Kidney epithelial cell (primary cell): ENCODE results near the gene GRAMD2B. TPM values are rescaled to one million over a fixed set of nuclear protein-coding genes. Genes with fewer than 3 reads are reported as not detected.
"Not testable (repeated sequence)": the region's sequence is repeated elsewhere in the genome, so short reads cannot be mapped to it uniquely, and the experiment has no call there.

Source experiments
- DNase-seq: peaks from one replicate; pipeline ENCODE4 v3.0.0-alpha.2; 2010; ENCODE audit warnings: low read depth
- H3K27me3 ChIP-seq: 2 replicates; pipeline ENCODE4 v1.6.0; 2011; ENCODE audit warnings: low read length; ENCODE audit not compliant: control insufficient read depth, insufficient read depth
- H3K36me3 ChIP-seq: 2 replicates; pipeline ENCODE4 v1.5.1; 2011; ENCODE audit warnings: low read length; ENCODE audit not compliant: control insufficient read depth, insufficient read depth
- H3K4me3 ChIP-seq: 2 replicates; pipeline ENCODE4 v1.5.1; 2011; ENCODE audit warnings: low read depth, mild to moderate bottlenecking, control low read depth, low read length
- CTCF ChIP-seq: IDR thresholded peaks from 2 replicates; pipeline ENCODE4 v1.5.1; 2011; ENCODE audit warnings: mild to moderate bottlenecking, moderate library complexity, low read length, control low read depth, inconsistent platforms; ENCODE audit not compliant: insufficient read depth, poor library complexity, severe bottlenecking
- total RNA-seq: library from RNA; depleted of rRNA; stranded (reverse); fragments of >200 nt; gene quantifications from 2 replicates; pipeline ENCODE4 v1.2.3, GENCODE V29; 2015

The GRAMD2B gene
- total RNA-seq = 36.9 and 44.2 TPM in 2 replicates

- TF ChIP-seq CTCF = no peak
- H3K36me3 ChIP-seq = no peaks in the 10 kb centered on the region
- DNase-seq = peak; percentile 65
- H3K27me3 ChIP-seq = no peaks in the 10 kb centered on the region
- peak within 1 kb of the TSS; percentile 57 for H3K4me3 ChIP-seq
Measured at GRCh38 chr5:126422994-126423788, at the start of gene GRAMD2B. TSS of gene GRAMD2B (plus strand) at chr5:126423409. CDS start at chr5:126423607, 198 bp downstream.

- Histone ChIP-seq H3K36me3 (no peaks in the 10 kb centered on the region), H3K27me3 (no peaks in the 10 kb centered on the region), H3K4me3 (no peak overlapping the region)
- no peak for TF ChIP-seq CTCF
- DNase-seq = no peak
Measured at GRCh38 chr5:126374109-126374416, 49.1 kb upstream of the GRAMD2B start.

- no peaks in the 10 kb centered on the region for H3K36me3 ChIP-seq
- H3K4me3 ChIP-seq = no peak overlapping the region
- no peak for DNase-seq
- no peaks in the 10 kb centered on the region for H3K27me3 ChIP-seq
- TF ChIP-seq CTCF = no peak
Measured at GRCh38 chr5:126376443-126376842, 46.8 kb upstream of the GRAMD2B start.

GRCh38 chr5:126377424-126377823, 45.8 kb upstream of the GRAMD2B start:
- no peaks in the 10 kb centered on the region for H3K36me3 ChIP-seq
- no peak for TF ChIP-seq CTCF
- H3K27me3 ChIP-seq = no peaks in the 10 kb centered on the region
- DNase-seq = no peak
- no peak overlapping the region for H3K4me3 ChIP-seq

- not testable (repeated sequence) for H3K4me3 ChIP-seq, DNase-seq, H3K36me3 ChIP-seq, H3K27me3 ChIP-seq
Measured at GRCh38 chr5:126380316-126380715, 42.9 kb upstream of the GRAMD2B start.

- no peak for DNase-seq
- TF ChIP-seq CTCF = no peak
- Histone ChIP-seq H3K4me3 (no peak overlapping the region), H3K27me3 (no peaks in the 10 kb centered on the region), H3K36me3 (no peaks in the 10 kb centered on the region)
Measured at GRCh38 chr5:126383246-126383645, 40.0 kb upstream of the GRAMD2B start.
